ENCODE measurements around the gene TM4SF4. TPM values are rescaled to one million over a fixed set of nuclear protein-coding genes. Genes with fewer than 3 reads are reported as not detected.

TM4SF4 gene
- total and polyA plus RNA-seq, 4 donors: 184 to 230 (median 208) TPM

GRCh38 chr3:149463921-149464320 lies 10.6 kb upstream of the TM4SF4 start:
- H3K27ac ChIP-seq (ENCODE audit: low read depth in 1 of 2, low read length in 2 of 2): no peak overlapping the region
- no peak for DNase-seq (ENCODE audit: low spot score)
- H3K36me3 ChIP-seq (ENCODE audit: control insufficient read depth in 4 of 4, insufficient read depth in 3 of 4, low read depth in 1 of 4, low read length in 3 of 4): no peaks in the 10 kb centered on the region
- TF ChIP-seq FOXA2 (IDR thresholded peaks at IDR 0.05): no peak
- no peak for TF ChIP-seq RAD21 (IDR thresholded peaks at IDR 0.05)
- TF ChIP-seq ZBTB33 (IDR thresholded peaks at IDR 0.05): no peak
- no peak for TF ChIP-seq TAF1 (conservative IDR thresholded peaks at IDR 0.05)
- TF ChIP-seq JUND (IDR thresholded peaks at IDR 0.05): no peak
- TF ChIP-seq ATF3 (IDR thresholded peaks at IDR 0.05): no peak
- no peak for TF ChIP-seq HNF4G (IDR thresholded peaks at IDR 0.05)
- TF ChIP-seq SP1 (IDR thresholded peaks at IDR 0.05): no peak
- TF ChIP-seq EGR1 (IDR thresholded peaks at IDR 0.05; ENCODE audit: low read depth in 2 of 2): no peak
- no peak for TF ChIP-seq RXRA (IDR thresholded peaks at IDR 0.05)
- no peak for TF ChIP-seq FOXA1 (IDR thresholded peaks at IDR 0.05)
- TF ChIP-seq MAX (IDR thresholded peaks at IDR 0.05): no peak
- TF ChIP-seq YY1 (IDR thresholded peaks at IDR 0.05): no peak
- TF ChIP-seq HNF4A (conservative IDR thresholded peaks at IDR 0.05): no peak
- no peak for TF ChIP-seq NR2F2 (IDR thresholded peaks at IDR 0.05)
- TF ChIP-seq CTCF (IDR thresholded peaks at IDR 0.05; ENCODE audit: low read depth, low read length, missing input control): no peak
- H3K4me1 ChIP-seq (ENCODE audit: control insufficient read depth in 4 of 4, insufficient read depth in 4 of 4, low read length in 3 of 4): peaks cover 2 to 10% (median 9%) of the 10 kb centered on the region in 4 donors
- H3K9ac ChIP-seq (ENCODE audit: low read depth in 1 of 2, low read length in 2 of 2): no peak overlapping the region
- WGBS: 98% methylated on average over 18 of the region's 18 CpGs
- H3K9me3 ChIP-seq (ENCODE audit: control insufficient read depth in 4 of 4, low read length in 3 of 4): no peaks in the 10 kb centered on the region
- H3K4me3 ChIP-seq (ENCODE audit: low read depth in 1 of 3, low read length in 3 of 3): no peak overlapping the region
- H3K27me3 ChIP-seq (ENCODE audit: control insufficient read depth in 4 of 4, insufficient read depth in 4 of 4, low read length in 3 of 4): no peaks in the 10 kb centered on the region

DNA sequence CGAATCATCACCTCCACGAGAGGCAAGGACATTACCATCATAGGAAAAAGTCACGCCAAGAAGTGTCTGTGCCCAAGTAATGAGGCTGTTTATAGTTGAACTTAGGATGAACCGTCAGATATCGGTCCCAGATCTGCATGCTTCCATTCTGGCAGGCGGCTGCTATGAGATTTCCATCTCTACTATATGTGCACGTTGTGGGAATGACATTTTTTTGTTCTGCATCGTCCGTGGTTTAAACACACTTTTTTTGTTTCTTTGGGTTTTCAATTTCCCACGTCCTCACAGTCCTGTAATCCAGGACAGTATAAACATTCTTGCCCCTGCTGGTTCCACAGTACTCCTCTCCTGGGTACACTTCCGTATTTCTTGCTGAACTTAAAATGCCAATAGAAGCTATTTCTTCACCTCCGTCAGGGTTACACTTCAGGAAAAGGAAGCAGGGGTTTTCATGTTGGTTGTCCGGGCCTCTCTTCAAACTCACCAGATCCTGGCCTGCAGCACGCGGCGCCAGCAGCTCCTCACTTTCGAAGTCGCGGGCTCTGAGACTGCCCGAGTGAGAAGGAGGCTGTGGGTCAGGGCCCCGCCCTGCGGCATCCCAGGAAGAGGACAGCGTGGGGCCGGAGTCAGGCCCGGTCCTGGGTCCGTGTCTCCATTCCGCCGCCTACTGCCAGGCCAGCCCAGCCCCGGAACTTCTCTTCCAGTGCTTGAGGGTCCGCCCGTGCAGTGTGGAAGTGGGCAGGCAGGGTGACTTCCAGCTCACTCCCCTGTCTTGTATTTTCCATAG lies 9.8 kb upstream of the TM4SF4 start:
- H3K4me1 ChIP-seq (ENCODE audit: control insufficient read depth in 4 of 4, insufficient read depth in 4 of 4, low read length in 3 of 4): peaks cover 2 to 17% (median 14%) of the 10 kb centered on the region in 4 donors
- no peak overlapping the region for H3K4me3 ChIP-seq (ENCODE audit: low read depth in 1 of 3, low read length in 3 of 3)
- no peak overlapping the region for H3K9ac ChIP-seq (ENCODE audit: low read depth in 1 of 2, low read length in 2 of 2)
- H3K9me3 ChIP-seq (ENCODE audit: control insufficient read depth in 4 of 4, low read length in 3 of 4): no peaks in the 10 kb centered on the region
- no peak for DNase-seq (ENCODE audit: low spot score)
- no peak overlapping the region for H3K27ac ChIP-seq (ENCODE audit: low read depth in 1 of 2, low read length in 2 of 2)
- H3K27me3 ChIP-seq (ENCODE audit: control insufficient read depth in 4 of 4, insufficient read depth in 4 of 4, low read length in 3 of 4): no peaks in the 10 kb centered on the region
- 97% methylated on average over 31 of the region's 31 CpGs for WGBS
- H3K36me3 ChIP-seq (ENCODE audit: control insufficient read depth in 4 of 4, insufficient read depth in 3 of 4, low read depth in 1 of 4, low read length in 3 of 4): no peaks in the 10 kb centered on the region
- TF ChIP-seq CTCF (IDR thresholded peaks at IDR 0.05; ENCODE audit: low read depth, low read length, missing input control) (no peak), JUND (IDR thresholded peaks at IDR 0.05) (no peak), NR2F2 (IDR thresholded peaks at IDR 0.05) (no peak), RAD21 (IDR thresholded peaks at IDR 0.05) (no peak), FOXA2 (IDR thresholded peaks at IDR 0.05) (no peak), HNF4A (conservative IDR thresholded peaks at IDR 0.05) (no peak), SP1 (IDR thresholded peaks at IDR 0.05) (no peak), HNF4G (IDR thresholded peaks at IDR 0.05) (no peak), EGR1 (IDR thresholded peaks at IDR 0.05; ENCODE audit: low read depth in 2 of 2) (no peak), YY1 (IDR thresholded peaks at IDR 0.05) (no peak), GABPA (IDR thresholded peaks at IDR 0.05 in 1 of 2, conservative IDR thresholded peaks at IDR 0.05 in 1 of 2) (no peak), TAF1 (conservative IDR thresholded peaks at IDR 0.05) (no peak), ZBTB33 (IDR thresholded peaks at IDR 0.05) (no peak), RXRA (IDR thresholded peaks at IDR 0.05) (no peak)
- TF ChIP-seq, protein P1, sequence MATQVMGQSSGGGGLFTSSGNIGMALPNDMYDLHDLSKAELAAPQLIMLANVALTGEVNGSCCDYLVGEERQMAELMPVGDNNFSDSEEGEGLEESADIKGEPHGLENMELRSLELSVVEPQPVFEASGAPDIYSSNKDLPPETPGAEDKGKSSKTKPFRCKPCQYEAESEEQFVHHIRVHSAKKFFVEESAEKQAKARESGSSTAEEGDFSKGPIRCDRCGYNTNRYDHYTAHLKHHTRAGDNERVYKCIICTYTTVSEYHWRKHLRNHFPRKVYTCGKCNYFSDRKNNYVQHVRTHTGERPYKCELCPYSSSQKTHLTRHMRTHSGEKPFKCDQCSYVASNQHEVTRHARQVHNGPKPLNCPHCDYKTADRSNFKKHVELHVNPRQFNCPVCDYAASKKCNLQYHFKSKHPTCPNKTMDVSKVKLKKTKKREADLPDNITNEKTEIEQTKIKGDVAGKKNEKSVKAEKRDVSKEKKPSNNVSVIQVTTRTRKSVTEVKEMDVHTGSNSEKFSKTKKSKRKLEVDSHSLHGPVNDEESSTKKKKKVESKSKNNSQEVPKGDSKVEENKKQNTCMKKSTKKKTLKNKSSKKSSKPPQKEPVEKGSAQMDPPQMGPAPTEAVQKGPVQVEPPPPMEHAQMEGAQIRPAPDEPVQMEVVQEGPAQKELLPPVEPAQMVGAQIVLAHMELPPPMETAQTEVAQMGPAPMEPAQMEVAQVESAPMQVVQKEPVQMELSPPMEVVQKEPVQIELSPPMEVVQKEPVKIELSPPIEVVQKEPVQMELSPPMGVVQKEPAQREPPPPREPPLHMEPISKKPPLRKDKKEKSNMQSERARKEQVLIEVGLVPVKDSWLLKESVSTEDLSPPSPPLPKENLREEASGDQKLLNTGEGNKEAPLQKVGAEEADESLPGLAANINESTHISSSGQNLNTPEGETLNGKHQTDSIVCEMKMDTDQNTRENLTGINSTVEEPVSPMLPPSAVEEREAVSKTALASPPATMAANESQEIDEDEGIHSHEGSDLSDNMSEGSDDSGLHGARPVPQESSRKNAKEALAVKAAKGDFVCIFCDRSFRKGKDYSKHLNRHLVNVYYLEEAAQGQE (IDR thresholded peaks at IDR 0.05): no peak

Data from liver (tissue), 9 donors.